ENCODE results near the gene TMEM161B.

GRCh38 chr5:88287846-88288527 is 19.3 kb upstream of the TMEM161B start:
- TF ChIP-seq, protein P1, sequence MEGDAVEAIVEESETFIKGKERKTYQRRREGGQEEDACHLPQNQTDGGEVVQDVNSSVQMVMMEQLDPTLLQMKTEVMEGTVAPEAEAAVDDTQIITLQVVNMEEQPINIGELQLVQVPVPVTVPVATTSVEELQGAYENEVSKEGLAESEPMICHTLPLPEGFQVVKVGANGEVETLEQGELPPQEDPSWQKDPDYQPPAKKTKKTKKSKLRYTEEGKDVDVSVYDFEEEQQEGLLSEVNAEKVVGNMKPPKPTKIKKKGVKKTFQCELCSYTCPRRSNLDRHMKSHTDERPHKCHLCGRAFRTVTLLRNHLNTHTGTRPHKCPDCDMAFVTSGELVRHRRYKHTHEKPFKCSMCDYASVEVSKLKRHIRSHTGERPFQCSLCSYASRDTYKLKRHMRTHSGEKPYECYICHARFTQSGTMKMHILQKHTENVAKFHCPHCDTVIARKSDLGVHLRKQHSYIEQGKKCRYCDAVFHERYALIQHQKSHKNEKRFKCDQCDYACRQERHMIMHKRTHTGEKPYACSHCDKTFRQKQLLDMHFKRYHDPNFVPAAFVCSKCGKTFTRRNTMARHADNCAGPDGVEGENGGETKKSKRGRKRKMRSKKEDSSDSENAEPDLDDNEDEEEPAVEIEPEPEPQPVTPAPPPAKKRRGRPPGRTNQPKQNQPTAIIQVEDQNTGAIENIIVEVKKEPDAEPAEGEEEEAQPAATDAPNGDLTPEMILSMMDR (IDR thresholded peaks at IDR 0.05), result no peak
- TF ChIP-seq POLR2AphosphoS5 (IDR thresholded peaks at IDR 0.05), result no peak
- TF ChIP-seq EP300 (IDR thresholded peaks at IDR 0.05), result no peak
